HT-29 (cell line): Measurements from ENCODE around the gene EGF. TPM values are rescaled to one million over a fixed set of nuclear protein-coding genes. Genes with fewer than 3 reads are reported as not detected.
A peak's percentile ranks its signal among the peaks of the same experiment; 100 is the strongest.

ENCODE experiments used
- DNase-seq: peaks from one replicate; pipeline ENCODE4 v3.0.0-alpha.2; 2015; ENCODE audit warnings: low spot score
- total RNA-seq: library from RNA; depleted of rRNA; stranded (reverse); fragments of >200 nt; shearing (Covaris generic); gene quantifications from 2 replicates; pipeline ENCODE4 v1.2.3, GENCODE V29; 2014

Gene EGF
- total RNA-seq, 1 experiment from 2014 or later = 1.0 TPM

- no peak for DNase-seq
Observed at GRCh38 chr4:109959195-109959594, 46.5 kb downstream of the EGF start.

GRCh38 chr4:109962401-109962800, 49.7 kb downstream of the EGF start:
- DNase-seq = no peak

- DNase-seq = peak; percentile 34
Observed at GRCh38 chr4:109966891-109967481, 54.3 kb downstream of the EGF start.

- peak; percentile 86 for DNase-seq
Observed at GRCh38 chr4:109967798-109968520, 55.3 kb downstream of the EGF start.

- DNase-seq = no peak
Observed at GRCh38 chr4:109969087-109969486, 56.4 kb downstream of the EGF start.

GRCh38 chr4:109969919-109970318, 57.2 kb downstream of the EGF start:
- no peak for DNase-seq

- no peak for DNase-seq
Observed at GRCh38 chr4:109972786-109973528, 60.3 kb downstream of the EGF start.

GRCh38 chr4:109973529-109973905, 60.8 kb downstream of the EGF start:
- no peak for DNase-seq

GRCh38 chr4:109976189-109976588, 63.5 kb downstream of the EGF start:
- no peak for DNase-seq

- DNase-seq = peak; percentile 54
Observed at GRCh38 chr4:109977854-109978501, 65.3 kb downstream of the EGF start.

GRCh38 chr4:109978704-109979454, 66.2 kb downstream of the EGF start:
- peak; percentile 11 for DNase-seq

GRCh38 chr4:109979920-109980717, 67.4 kb downstream of the EGF start:
- no peak for DNase-seq

GRCh38 chr4:109981936-109982335, 69.3 kb downstream of the EGF start:
- no peak for DNase-seq

- no peak for DNase-seq
Observed at GRCh38 chr4:109982521-109982920, 69.8 kb downstream of the EGF start.

- no peak for DNase-seq
Observed at GRCh38 chr4:109985993-109986974, 73.6 kb downstream of the EGF start.

GRCh38 chr4:109989044-109989443, 76.4 kb downstream of the EGF start:
- no peak for DNase-seq

GRCh38 chr4:109989618-109990017, 76.9 kb downstream of the EGF start:
- no peak for DNase-seq

GRCh38 chr4:109990261-109991257, 77.9 kb downstream of the EGF start:
- DNase-seq = no peak
